Prostate gland (tissue), 2 donors: ENCODE measurements around the gene FCAR.

Source experiments
- POLR2A ChIP-seq: fragments of 450-650 bp; IDR thresholded peaks from one replicate; pipeline ENCODE4 v1.6.1; 2016; ENCODE audit warnings: antibody characterized with exemption, mild to moderate bottlenecking
- TF ChIP-seq, protein P1 (sequence below), 4 experiments: fragments of 200-600 bp in 2 of 4; fragments of 450-650 bp in 2 of 4; sonication (generic) in 2 of 4; IDR thresholded peaks; 1 replicate in 3 of 4; 2 replicates in 1 of 4; pipeline ENCODE4 v1.5.1; 2016 to 2019; ENCODE audit warnings: antibody characterized with exemption in 4 of 4, mild to moderate bottlenecking in 2 of 4, moderate library complexity in 2 of 4

DNA sequence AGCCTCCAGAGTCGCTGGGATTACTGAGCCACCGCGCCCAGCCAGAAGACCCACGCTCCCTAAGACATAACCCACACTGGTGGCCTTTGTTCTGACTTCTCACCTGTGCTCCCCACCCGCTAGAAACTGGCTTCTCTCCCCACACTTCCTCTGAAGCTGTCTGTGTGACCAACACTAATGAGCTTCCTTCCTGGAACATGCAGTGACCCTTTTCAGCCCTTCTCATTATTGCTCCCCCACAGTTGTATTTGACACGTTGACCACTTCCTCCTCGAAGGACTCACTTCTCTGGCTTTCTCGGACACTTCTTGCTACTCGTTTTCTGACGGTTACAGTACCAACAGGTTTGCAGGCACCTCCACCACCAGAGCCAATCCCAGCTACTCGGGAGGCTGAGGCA lies 42.8 kb downstream of the FCAR start:
- no peak for TF ChIP-seq POLR2A
- TF ChIP-seq, protein P1, sequence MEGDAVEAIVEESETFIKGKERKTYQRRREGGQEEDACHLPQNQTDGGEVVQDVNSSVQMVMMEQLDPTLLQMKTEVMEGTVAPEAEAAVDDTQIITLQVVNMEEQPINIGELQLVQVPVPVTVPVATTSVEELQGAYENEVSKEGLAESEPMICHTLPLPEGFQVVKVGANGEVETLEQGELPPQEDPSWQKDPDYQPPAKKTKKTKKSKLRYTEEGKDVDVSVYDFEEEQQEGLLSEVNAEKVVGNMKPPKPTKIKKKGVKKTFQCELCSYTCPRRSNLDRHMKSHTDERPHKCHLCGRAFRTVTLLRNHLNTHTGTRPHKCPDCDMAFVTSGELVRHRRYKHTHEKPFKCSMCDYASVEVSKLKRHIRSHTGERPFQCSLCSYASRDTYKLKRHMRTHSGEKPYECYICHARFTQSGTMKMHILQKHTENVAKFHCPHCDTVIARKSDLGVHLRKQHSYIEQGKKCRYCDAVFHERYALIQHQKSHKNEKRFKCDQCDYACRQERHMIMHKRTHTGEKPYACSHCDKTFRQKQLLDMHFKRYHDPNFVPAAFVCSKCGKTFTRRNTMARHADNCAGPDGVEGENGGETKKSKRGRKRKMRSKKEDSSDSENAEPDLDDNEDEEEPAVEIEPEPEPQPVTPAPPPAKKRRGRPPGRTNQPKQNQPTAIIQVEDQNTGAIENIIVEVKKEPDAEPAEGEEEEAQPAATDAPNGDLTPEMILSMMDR (IDR thresholded peaks at IDR 0.05), result no peak
